ENCODE results near the gene TPRN.

Gene TPRN

GRCh38 chr9:137213160-137214060 lies 12.9 kb upstream of the TPRN start:
- peak in 14 of 56 donors; percentile 22 to 81 (median 48) for DNase-seq

GRCh38 chr9:137212520-137212919 lies 12.0 kb upstream of the TPRN start:
- DNase-seq: no peak

- DNase-seq: no peak
These were observed 11.0 kb upstream of the TPRN start for GRCh38 chr9:137211532-137211931.

GRCh38 chr9:137206602-137207001 lies 6.1 kb upstream of the TPRN start:
- no peak for DNase-seq

- peak; percentile 32 to 96 (median 85) for DNase-seq
These were observed 4.9 kb upstream of the TPRN start, which contains the start of the genes NDOR1 and TMEM203 for GRCh38 chr9:137205126-137206069. NDOR1 (plus strand) TSS chr9:137205700; CDS start chr9:137205778, 78 bp downstream. TMEM203 (minus strand) TSS chr9:137205648; CDS start chr9:137205414, 234 bp downstream.

GRCh38 chr9:137204731-137205125 lies 4.2 kb upstream of the TPRN start:
- DNase-seq: no peak

- DNase-seq: no peak
These were observed 2.4 kb upstream of the TPRN start for GRCh38 chr9:137202966-137203365.

- no peak for DNase-seq
These were observed 796 bp upstream of the TPRN start for GRCh38 chr9:137201205-137201868.

GRCh38 chr9:137199411-137200121 lies 975 bp downstream of the TPRN start:
- DNase-seq: no peak

GRCh38 chr9:137198902-137199283 lies 1.6 kb downstream of the TPRN start:
- no peak for DNase-seq

GRCh38 chr9:137198051-137198901 lies 2.3 kb downstream of the TPRN start:
- peak in 7 of 56 donors; percentile 9 to 57 (median 27) for DNase-seq

GRCh38 chr9:137195525-137196220 lies 4.9 kb downstream of the TPRN start:
- peak in 2 of 56 donors; percentile 29 to 32 for DNase-seq

GRCh38 chr9:137194909-137195308 lies 5.6 kb downstream of the TPRN start:
- no peak for DNase-seq

- peak in 55 of 56 donors; percentile 45 to 97 (median 87) for DNase-seq
These were observed 6.2 kb downstream of the TPRN start for GRCh38 chr9:137194388-137194787.

GRCh38 chr9:137193771-137194170 lies 6.8 kb downstream of the TPRN start:
- no peak for DNase-seq

- no peak for DNase-seq
These were observed 7.7 kb downstream of the TPRN start for GRCh38 chr9:137192859-137193258.

- no peak for DNase-seq
These were observed 8.1 kb downstream of the TPRN start for GRCh38 chr9:137192448-137192780.

- peak in 48 of 56 donors; percentile 19 to 89 (median 66) for DNase-seq
These were observed 8.7 kb downstream of the TPRN start for GRCh38 chr9:137191691-137192447.

All from amygdala (tissue), 56 donors.